Measurements from ENCODE around the gene ARSG. TPM values are rescaled to one million over a fixed set of nuclear protein-coding genes. Genes with fewer than 3 reads are reported as not detected.
"Not testable (repeated sequence)": the region's sequence is repeated elsewhere in the genome, so short reads cannot be mapped to it uniquely, and the experiment has no call there.

The ARSG gene
- total and polyA plus RNA-seq, 10 of the 15 experiments (the other 5 are each of a cell fraction or from before 2014, with no cell fraction given), result 2.9 to 13.5 (median 7.6) TPM

GRCh38 chr17:68249354-68249765 lies 41.9 kb upstream of the ARSG start:
- no peak overlapping the region for H2AFZ ChIP-seq (ENCODE audit: control insufficient read depth, low read depth, low read length)
- 2% methylated on average over 7 of the region's 7 CpGs for WGBS (ENCODE audit: insufficient coverage, insufficient replicate concordance, low lambda C conversion rate, missing lambda C conversion rate)
- intact Hi-C loops (cut with micrococcal nuclease; ENCODE audit: unreplicated experiment) (loop anchor here (5.0 kb wide), 3 partner anchors 42 to 67 kb away; partner anchors contain the start of genes ARSG and SLC16A6), in situ Hi-C loops (cut with MboI) (no loop called here)
- FAIRE-seq (no peak), DNase-seq (ENCODE audit: low read depth, low spot score) (no peak), ATAC-seq (no peak)
- no peaks in the 10 kb centered on the region for H4K20me1 ChIP-seq (ENCODE audit: control insufficient read depth, insufficient read depth)
- no peaks in the 10 kb centered on the region for H3K9me3 ChIP-seq (replicated peaks; ENCODE audit: control insufficient read depth, insufficient read depth, low read length)
- peak overlapping the region; percentile 73 for H3K4me2 ChIP-seq (ENCODE audit: control insufficient read depth, insufficient read depth)
- peak overlapping the region; percentile 1; the same call in 1 of the 2 replicates for H3K9ac ChIP-seq (ENCODE audit: control insufficient read depth, insufficient read depth, low read length)
- TF ChIP-seq RUNX3 (IDR thresholded peaks at IDR 0.05; ENCODE audit: low read length) (peak; percentile 40), PAX8 (IDR thresholded peaks at IDR 0.05) (no peak), CBFB (IDR thresholded peaks at IDR 0.05; ENCODE audit: low read depth) (0 out of 2 replicates have a peak, but pooled peaks have one; percentile 10), EED (IDR thresholded peaks at IDR 0.05; ENCODE audit: low read depth) (0 out of 2 replicates have a peak, but pooled peaks have one; percentile 23)
- TF ChIP-seq, protein P1, sequence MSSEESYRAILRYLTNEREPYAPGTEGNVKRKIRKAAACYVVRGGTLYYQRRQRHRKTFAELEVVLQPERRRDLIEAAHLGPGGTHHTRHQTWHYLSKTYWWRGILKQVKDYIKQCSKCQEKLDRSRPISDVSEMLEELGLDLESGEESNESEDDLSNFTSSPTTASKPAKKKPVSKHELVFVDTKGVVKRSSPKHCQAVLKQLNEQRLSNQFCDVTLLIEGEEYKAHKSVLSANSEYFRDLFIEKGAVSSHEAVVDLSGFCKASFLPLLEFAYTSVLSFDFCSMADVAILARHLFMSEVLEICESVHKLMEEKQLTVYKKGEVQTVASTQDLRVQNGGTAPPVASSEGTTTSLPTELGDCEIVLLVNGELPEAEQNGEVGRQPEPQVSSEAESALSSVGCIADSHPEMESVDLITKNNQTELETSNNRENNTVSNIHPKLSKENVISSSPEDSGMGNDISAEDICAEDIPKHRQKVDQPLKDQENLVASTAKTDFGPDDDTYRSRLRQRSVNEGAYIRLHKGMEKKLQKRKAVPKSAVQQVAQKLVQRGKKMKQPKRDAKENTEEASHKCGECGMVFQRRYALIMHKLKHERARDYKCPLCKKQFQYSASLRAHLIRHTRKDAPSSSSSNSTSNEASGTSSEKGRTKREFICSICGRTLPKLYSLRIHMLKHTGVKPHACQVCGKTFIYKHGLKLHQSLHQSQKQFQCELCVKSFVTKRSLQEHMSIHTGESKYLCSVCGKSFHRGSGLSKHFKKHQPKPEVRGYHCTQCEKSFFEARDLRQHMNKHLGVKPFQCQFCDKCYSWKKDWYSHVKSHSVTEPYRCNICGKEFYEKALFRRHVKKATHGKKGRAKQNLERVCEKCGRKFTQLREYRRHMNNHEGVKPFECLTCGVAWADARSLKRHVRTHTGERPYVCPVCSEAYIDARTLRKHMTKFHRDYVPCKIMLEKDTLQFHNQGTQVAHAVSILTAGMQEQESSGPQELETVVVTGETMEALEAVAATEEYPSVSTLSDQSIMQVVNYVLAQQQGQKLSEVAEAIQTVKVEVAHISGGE (CRISPR knock-in tag; IDR thresholded peaks at IDR 0.05), result no peak
- H3K27me3 ChIP-seq (replicated peaks in 1 of 2; ENCODE audit: control insufficient read depth in 2 of 2, insufficient read depth in 2 of 2, low read length in 1 of 2), result no peaks in the 10 kb centered on the region
- H3K36me3 ChIP-seq (ENCODE audit: control insufficient read depth in 2 of 2, insufficient read depth in 2 of 2, low read length in 1 of 2), result peaks cover 0 to 7% of the 10 kb centered on the region in 2 experiments; a peak in 1 of 4 replicates
- peak overlapping the region; percentile 91; the same call in 1 of the 2 replicates for H3K27ac ChIP-seq (ENCODE audit: control insufficient read depth, insufficient read depth)
- peak overlapping the region; percentile 85 for H3K4me3 ChIP-seq
- ChIA-PET POLR2A (interaction anchor here (0.7 to 5.6 kb wide), 9 partner anchors 10 to 213 kb away, joined by 3 to 66 read pairs (median 27); partner anchors contain the start of genes SLC16A6 and WIPI1), SMC1A (ENCODE audit: uncharacterized antibody, unreplicated experiment) (interaction anchor here (0.9 to 4.9 kb wide), 11 partner anchors 10 to 218 kb away, joined by 3 to 59 read pairs (median 5); partner anchors contain the start of gene WIPI1), RAD21 (ENCODE audit: unreplicated experiment) (interaction anchor here (0.7 to 4.2 kb wide), 10 partner anchors 10 to 217 kb away, joined by 3 to 46 read pairs (median 11); partner anchors contain the start of genes ARSG, SLC16A6 and WIPI1), CTCF (interaction anchor here (1.0 to 3.9 kb wide), 14 partner anchors 8 to 218 kb away, joined by 3 to 32 read pairs (median 4); partner anchors contain the start of gene WIPI1)
- peaks cover 10% of the 10 kb centered on the region for H3K4me1 ChIP-seq (ENCODE audit: control insufficient read depth, insufficient read depth, low read length)
- no TSS peak for BruUV-seq (replicated peaks)
- peaks cover 16% of the 10 kb centered on the region for H3K79me2 ChIP-seq (ENCODE audit: control insufficient read depth, insufficient read depth, low read length)

GRCh38 chr17:68253426-68253825 lies 37.9 kb upstream of the ARSG start:
- 63% methylated on average over 7 of the region's 7 CpGs for WGBS (ENCODE audit: insufficient coverage, insufficient replicate concordance, low lambda C conversion rate, missing lambda C conversion rate)

More at GRCh38 chr17:68253426-68253825, 37.9 kb upstream of the ARSG start:
- RAD21 ChIA-PET (ENCODE audit: unreplicated experiment); intact Hi-C loops (cut with micrococcal nuclease; ENCODE audit: unreplicated experiment); H4K20me1 ChIP-seq (ENCODE audit: control insufficient read depth, insufficient read depth); H2AFZ ChIP-seq (ENCODE audit: control insufficient read depth, low read depth, low read length); H3K27me3 ChIP-seq (replicated peaks in 1 of 2; ENCODE audit: control insufficient read depth in 2 of 2, insufficient read depth in 2 of 2, low read length in 1 of 2); H3K9ac ChIP-seq (ENCODE audit: control insufficient read depth, insufficient read depth, low read length); POLR2A ChIA-PET; ATAC-seq; H3K4me1 ChIP-seq (ENCODE audit: control insufficient read depth, insufficient read depth, low read length); H3K79me2 ChIP-seq (ENCODE audit: control insufficient read depth, insufficient read depth, low read length); in situ Hi-C loops (cut with MboI); BruUV-seq (replicated peaks); H3K36me3 ChIP-seq (ENCODE audit: control insufficient read depth in 2 of 2, insufficient read depth in 2 of 2, low read length in 1 of 2); DNase-seq (ENCODE audit: low read depth, low spot score); H3K9me3 ChIP-seq (replicated peaks; ENCODE audit: control insufficient read depth, insufficient read depth, low read length); H3K4me3 ChIP-seq; H3K4me2 ChIP-seq (ENCODE audit: control insufficient read depth, insufficient read depth): not testable (repeated sequence)
- ChIA-PET CTCF (interaction anchor here (1.4 kb wide), 1 partner anchor 145 kb away, joined by 3 read pairs; no protein-coding TSS in a partner anchor), SMC1A (ENCODE audit: uncharacterized antibody, unreplicated experiment) (interaction anchor here (1.1 to 3.7 kb wide), 3 partner anchors 16 to 72 kb away, joined by 3 to 13 read pairs (median 8); no protein-coding TSS in a partner anchor)
- H3K27ac ChIP-seq (ENCODE audit: control insufficient read depth, insufficient read depth), result peak overlapping the region; percentile 20; the same call in 1 of the 2 replicates
- peak; percentile 7 for FAIRE-seq
